ENCODE measurements around the gene ZNF664. TPM values are rescaled to one million over a fixed set of nuclear protein-coding genes. Genes with fewer than 3 reads are reported as not detected.

ZNF664 gene
- total and polyA plus RNA-seq, 4 donors, result 31.7 to 118 (median 69.5) TPM

DNA sequence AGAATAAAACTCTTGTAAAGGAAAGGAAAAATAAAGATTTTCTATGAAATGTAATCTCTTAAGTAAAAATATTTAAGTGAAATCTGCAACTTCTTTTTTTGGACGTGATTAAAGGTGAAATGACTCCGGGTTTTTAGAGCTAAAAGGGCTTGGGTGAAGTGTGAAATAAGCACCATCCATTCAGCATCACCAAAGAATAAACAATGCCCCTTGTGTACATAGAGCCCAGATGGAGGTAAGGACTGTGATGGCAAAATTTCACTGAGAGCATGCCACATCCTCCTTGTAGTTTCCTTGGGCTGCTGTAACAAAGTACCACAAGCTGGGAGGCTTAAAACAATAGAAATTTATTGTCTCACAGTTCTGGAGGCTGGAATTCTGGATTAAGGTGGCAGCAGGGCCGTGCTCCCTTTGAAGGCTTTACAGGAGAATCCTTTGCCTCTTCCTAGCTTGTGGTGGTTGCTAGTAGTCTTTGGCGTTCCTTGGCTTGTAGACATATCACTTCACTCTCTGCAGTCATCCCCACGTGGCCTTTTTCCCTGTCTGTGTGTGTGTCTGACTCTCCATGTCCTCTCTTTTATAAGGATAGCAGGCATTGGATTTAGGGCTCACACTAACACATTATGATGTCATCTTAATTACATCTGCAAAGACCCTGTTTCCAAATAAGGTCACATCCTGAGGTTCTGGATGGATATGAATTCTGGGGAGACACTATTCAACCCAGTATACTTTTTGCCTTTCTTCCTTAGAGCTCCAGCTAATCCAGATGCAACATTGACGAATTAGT, 24.2 kb downstream of the ZNF664 start:
- H3K36me3 ChIP-seq (ENCODE audit: control insufficient read depth in 4 of 4, insufficient read depth in 4 of 4, low read length in 4 of 4), result peaks cover 5 to 19% (median 12%) of the 10 kb centered on the region in 4 donors

DNA sequence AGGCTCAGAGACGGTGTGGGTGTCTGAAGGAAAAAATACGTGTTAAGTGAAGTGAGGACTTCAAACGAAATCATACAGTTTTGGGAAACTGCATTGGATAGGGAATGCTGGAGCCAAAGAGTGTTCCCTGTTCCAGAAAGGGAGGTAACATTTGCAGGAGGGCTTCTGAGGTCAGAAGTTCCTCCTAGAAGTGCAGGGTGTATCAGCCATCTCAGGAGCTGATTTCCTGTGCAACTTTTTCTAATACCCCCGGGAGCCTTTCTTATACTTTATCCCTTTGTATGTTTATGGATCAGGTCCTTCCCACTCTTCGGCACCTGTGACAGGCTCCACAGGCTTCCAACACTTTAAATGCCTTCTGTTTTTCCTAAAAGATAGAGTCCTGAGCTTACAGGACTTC, 24.9 kb downstream of the ZNF664 start:
- no peak for TF ChIP-seq CTCF (IDR thresholded peaks at IDR 0.05; ENCODE audit: control extremely low read depth, extremely low read depth)
- Histone ChIP-seq H3K27me3 (ENCODE audit: control insufficient read depth in 3 of 3, insufficient read depth in 3 of 3, low read length in 2 of 3) (no peaks in the 10 kb centered on the region), H3K4me1 (ENCODE audit: control insufficient read depth in 5 of 5, insufficient read depth in 5 of 5, low read length in 5 of 5) (peaks cover 0 to 44% (median 32%) of the 10 kb centered on the region in 5 donors), H3K27ac (ENCODE audit: low read depth in 1 of 2, low read length in 1 of 2) (no peak overlapping the region), H3K4me3 (no peak overlapping the region), H3K36me3 (ENCODE audit: control insufficient read depth in 4 of 4, insufficient read depth in 4 of 4, low read length in 4 of 4) (peaks cover under 1 to 19% (median 10%) of the 10 kb centered on the region in 4 donors), H3K9ac (ENCODE audit: insufficient read depth in 1 of 2, low read length in 2 of 2) (no peak overlapping the region), H3K9me3 (ENCODE audit: control insufficient read depth in 4 of 4, insufficient read depth in 3 of 4, low read length in 3 of 4) (no peaks in the 10 kb centered on the region)
- no peak for ATAC-seq (ENCODE audit: insufficient read depth, low FRiP score)
- 71 to 75% methylated on average over 5 of the region's 5 CpGs for WGBS, 2 donors
- DNase-seq, result no peak

More for the DNA sequence above, 24.2 kb downstream of the ZNF664 start:
- no peak for TF ChIP-seq CTCF (IDR thresholded peaks at IDR 0.05; ENCODE audit: control extremely low read depth, extremely low read depth)
- Histone ChIP-seq H3K9me3 (ENCODE audit: control insufficient read depth in 4 of 4, insufficient read depth in 3 of 4, low read length in 3 of 4) (no peaks in the 10 kb centered on the region), H3K27me3 (ENCODE audit: control insufficient read depth in 3 of 3, insufficient read depth in 3 of 3, low read length in 2 of 3) (no peaks in the 10 kb centered on the region), H3K4me1 (ENCODE audit: control insufficient read depth in 5 of 5, insufficient read depth in 5 of 5, low read length in 5 of 5) (peaks cover 0 to 44% (median 32%) of the 10 kb centered on the region in 5 donors), H3K4me3 (no peak overlapping the region), H3K27ac (ENCODE audit: low read depth in 1 of 2, low read length in 1 of 2) (no peak overlapping the region), H3K9ac (ENCODE audit: insufficient read depth in 1 of 2, low read length in 2 of 2) (no peak overlapping the region)
- no peak for ATAC-seq (ENCODE audit: insufficient read depth, low FRiP score)
- WGBS, 2 donors, result 78 to 89% methylated on average over 6 of the region's 6 CpGs
- DNase-seq, result no peak

DNA sequence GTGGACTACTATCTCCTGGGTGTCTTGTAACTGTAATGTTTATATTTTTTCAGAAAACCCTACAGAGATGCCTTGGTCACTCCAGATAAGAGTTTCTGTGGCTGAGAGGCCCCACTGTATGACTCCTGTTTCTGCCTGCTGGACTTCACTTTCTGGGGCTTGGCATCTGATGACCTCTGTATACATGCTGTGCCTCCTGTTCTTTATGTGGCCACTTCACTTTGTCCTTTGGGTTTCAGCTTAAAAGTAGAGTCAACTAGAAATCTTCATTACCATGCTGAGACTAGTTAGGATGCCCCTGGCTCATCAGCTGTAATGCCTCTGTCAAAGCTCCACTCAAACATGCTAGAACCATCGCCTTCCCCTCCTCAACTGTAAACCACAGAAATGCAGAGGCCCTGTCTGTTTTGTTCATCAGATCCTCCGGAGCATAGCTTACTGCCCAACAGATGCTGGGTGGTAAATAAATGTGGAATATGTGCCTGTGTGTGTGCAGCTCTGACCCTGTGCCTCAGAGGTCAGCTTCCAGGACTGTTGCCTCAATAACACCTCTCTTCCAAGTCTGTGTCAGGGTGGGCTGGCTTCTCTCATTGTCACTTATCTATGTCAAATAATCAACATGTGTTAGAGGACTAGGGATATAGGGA, 25.5 kb downstream of the ZNF664 start:
- peaks cover 0 to 42% (median 32%) of the 10 kb centered on the region in 5 donors for H3K4me1 ChIP-seq (ENCODE audit: control insufficient read depth in 5 of 5, insufficient read depth in 5 of 5, low read length in 5 of 5)

More for the DNA sequence above, 25.5 kb downstream of the ZNF664 start:
- H3K27me3 ChIP-seq (ENCODE audit: control insufficient read depth in 3 of 3, insufficient read depth in 3 of 3, low read length in 2 of 3), result no peaks in the 10 kb centered on the region
- no peak for TF ChIP-seq CTCF (IDR thresholded peaks at IDR 0.05; ENCODE audit: control extremely low read depth, extremely low read depth)
- DNase-seq (peak; percentile 43 to 86 (median 69)), ATAC-seq (ENCODE audit: insufficient read depth, low FRiP score) (no peak)
- H3K4me3 ChIP-seq, result no peak overlapping the region
- peak overlapping the region in 1 of 2 donors; percentile 61 for H3K27ac ChIP-seq (ENCODE audit: low read depth in 1 of 2, low read length in 1 of 2)
- H3K9ac ChIP-seq (ENCODE audit: insufficient read depth in 1 of 2, low read length in 2 of 2), result no peak overlapping the region
- H3K9me3 ChIP-seq (ENCODE audit: control insufficient read depth in 4 of 4, insufficient read depth in 3 of 4, low read length in 3 of 4), result no peaks in the 10 kb centered on the region
- WGBS, 2 donors, result 77% methylated on average over 2 of the region's 2 CpGs
- peaks cover 0 to 18% (median 10%) of the 10 kb centered on the region in 4 donors for H3K36me3 ChIP-seq (ENCODE audit: control insufficient read depth in 4 of 4, insufficient read depth in 4 of 4, low read length in 4 of 4)
